ENCODE results near the gene RHOB.

DNA sequence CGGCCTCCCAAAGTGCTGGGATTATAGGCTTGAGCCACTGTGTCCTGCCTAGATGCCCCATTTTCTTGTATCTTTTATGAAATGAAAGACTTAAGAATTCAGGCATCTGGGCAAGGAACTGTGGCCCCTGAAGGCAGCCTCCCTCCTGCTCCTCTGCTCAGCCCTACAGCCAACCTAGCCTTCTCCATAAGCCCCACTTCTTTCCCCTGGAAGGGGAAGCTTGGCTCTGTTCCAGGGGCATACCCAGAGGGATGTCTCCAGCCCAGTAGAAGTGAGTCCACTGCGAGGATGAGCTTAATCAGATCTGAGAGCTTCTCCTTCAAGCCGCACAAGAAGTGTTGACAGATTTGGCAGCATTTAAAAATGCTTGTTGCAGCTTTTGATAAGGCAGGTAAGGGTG, 39.7 kb downstream of the RHOB start:
- TF ChIP-seq, protein P1, sequence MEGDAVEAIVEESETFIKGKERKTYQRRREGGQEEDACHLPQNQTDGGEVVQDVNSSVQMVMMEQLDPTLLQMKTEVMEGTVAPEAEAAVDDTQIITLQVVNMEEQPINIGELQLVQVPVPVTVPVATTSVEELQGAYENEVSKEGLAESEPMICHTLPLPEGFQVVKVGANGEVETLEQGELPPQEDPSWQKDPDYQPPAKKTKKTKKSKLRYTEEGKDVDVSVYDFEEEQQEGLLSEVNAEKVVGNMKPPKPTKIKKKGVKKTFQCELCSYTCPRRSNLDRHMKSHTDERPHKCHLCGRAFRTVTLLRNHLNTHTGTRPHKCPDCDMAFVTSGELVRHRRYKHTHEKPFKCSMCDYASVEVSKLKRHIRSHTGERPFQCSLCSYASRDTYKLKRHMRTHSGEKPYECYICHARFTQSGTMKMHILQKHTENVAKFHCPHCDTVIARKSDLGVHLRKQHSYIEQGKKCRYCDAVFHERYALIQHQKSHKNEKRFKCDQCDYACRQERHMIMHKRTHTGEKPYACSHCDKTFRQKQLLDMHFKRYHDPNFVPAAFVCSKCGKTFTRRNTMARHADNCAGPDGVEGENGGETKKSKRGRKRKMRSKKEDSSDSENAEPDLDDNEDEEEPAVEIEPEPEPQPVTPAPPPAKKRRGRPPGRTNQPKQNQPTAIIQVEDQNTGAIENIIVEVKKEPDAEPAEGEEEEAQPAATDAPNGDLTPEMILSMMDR (IDR thresholded peaks at IDR 0.05; ENCODE audit: low read depth, low read length): no peak
- TF ChIP-seq, protein P2, sequence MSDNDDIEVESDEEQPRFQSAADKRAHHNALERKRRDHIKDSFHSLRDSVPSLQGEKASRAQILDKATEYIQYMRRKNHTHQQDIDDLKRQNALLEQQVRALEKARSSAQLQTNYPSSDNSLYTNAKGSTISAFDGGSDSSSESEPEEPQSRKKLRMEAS (IDR thresholded peaks at IDR 0.05; ENCODE audit: low read depth, low read length): no peak
